Measurements from ENCODE around the gene AZIN2.

- no peak for TF ChIP-seq EZH2 (IDR thresholded peaks at IDR 0.05; ENCODE audit: borderline replicate concordance, low read length)
- no peak for TF ChIP-seq CTCF (conservative IDR thresholded peaks at IDR 0.05 in 1 of 2, IDR thresholded peaks at IDR 0.05 in 1 of 2; ENCODE audit: extremely low read depth in 1 of 2, insufficient read depth in 1 of 2, low read depth in 1 of 2, low read length in 2 of 2)
These were observed 15.7 kb upstream of the AZIN2 start for GRCh38 chr1:33065301-33065700.

Data from mammary epithelial cell (primary cell).